ENCODE results near the gene HHIPL1.
"Not testable (repeated sequence)": the region's sequence is repeated elsewhere in the genome, so short reads cannot be mapped to it uniquely, and the experiment has no call there.

Gene HHIPL1

GRCh38 chr14:99658218-99658845 is 13.4 kb downstream of the HHIPL1 start:
- no peak for DNase-seq (ENCODE audit: low read depth in 1 of 2, low spot score in 1 of 2)

- no peak for DNase-seq (ENCODE audit: low read depth in 1 of 2, low spot score in 1 of 2)
Observed at GRCh38 chr14:99659333-99659741, 14.4 kb downstream of the HHIPL1 start.

- no peak for DNase-seq (ENCODE audit: low read depth in 1 of 2, low spot score in 1 of 2)
Observed at GRCh38 chr14:99660006-99660566, 15.2 kb downstream of the HHIPL1 start.

- DNase-seq (ENCODE audit: low read depth in 1 of 2, low spot score in 1 of 2): no peak
Observed at GRCh38 chr14:99660794-99661193, 15.9 kb downstream of the HHIPL1 start.

GRCh38 chr14:99661206-99661605 is 16.3 kb downstream of the HHIPL1 start:
- DNase-seq (ENCODE audit: low read depth in 1 of 2, low spot score in 1 of 2): not testable (repeated sequence)

- no peak for DNase-seq (ENCODE audit: low read depth in 1 of 2, low spot score in 1 of 2)
Observed at GRCh38 chr14:99662846-99663245, 17.9 kb downstream of the HHIPL1 start.

GRCh38 chr14:99663386-99664057 is 18.6 kb downstream of the HHIPL1 start:
- DNase-seq (ENCODE audit: low read depth in 1 of 2, low spot score in 1 of 2): no peak

- DNase-seq (ENCODE audit: low read depth in 1 of 2, low spot score in 1 of 2): no peak
Observed at GRCh38 chr14:99664058-99664936, 19.4 kb downstream of the HHIPL1 start.

- DNase-seq (ENCODE audit: low read depth in 1 of 2, low spot score in 1 of 2): no peak
Observed at GRCh38 chr14:99664937-99665273, 20.0 kb downstream of the HHIPL1 start.

GRCh38 chr14:99666533-99666932 is 21.6 kb downstream of the HHIPL1 start:
- no peak for DNase-seq (ENCODE audit: low read depth in 1 of 2, low spot score in 1 of 2)

GRCh38 chr14:99667045-99667444 is 22.1 kb downstream of the HHIPL1 start:
- DNase-seq (ENCODE audit: low read depth in 1 of 2, low spot score in 1 of 2): no peak

GRCh38 chr14:99667821-99668220 is 22.9 kb downstream of the HHIPL1 start:
- DNase-seq (ENCODE audit: low read depth in 1 of 2, low spot score in 1 of 2): no peak

- no peak for DNase-seq (ENCODE audit: low read depth in 1 of 2, low spot score in 1 of 2)
Observed at GRCh38 chr14:99668307-99669295, 23.7 kb downstream of the HHIPL1 start.

- DNase-seq (ENCODE audit: low read depth in 1 of 2, low spot score in 1 of 2): no peak
Observed at GRCh38 chr14:99670361-99671234, 25.7 kb downstream of the HHIPL1 start.

- DNase-seq (ENCODE audit: low read depth in 1 of 2, low spot score in 1 of 2): no peak
Observed at GRCh38 chr14:99671235-99672224, 26.6 kb downstream of the HHIPL1 start.

- DNase-seq (ENCODE audit: low read depth in 1 of 2, low spot score in 1 of 2): no peak
Observed at GRCh38 chr14:99672506-99673304, 27.8 kb downstream of the HHIPL1 start.

- no peak for DNase-seq (ENCODE audit: low read depth in 1 of 2, low spot score in 1 of 2)
Observed at GRCh38 chr14:99673305-99674063, 28.6 kb downstream of the HHIPL1 start.
